ENCODE measurements around the gene LATS1. TPM values are rescaled to one million over a fixed set of nuclear protein-coding genes. Genes with fewer than 3 reads are reported as not detected.

Gene LATS1
- total and polyA plus RNA-seq, 2 of the 8 experiments (the other 6 are each of a cell fraction or from before 2014, with no cell fraction given), result 8.9 to 21.7 TPM

GRCh38 chr6:149608381-149608982 lies 109.4 kb downstream of the LATS1 start (continued):
- TF ChIP-seq CHD7 (IDR thresholded peaks at IDR 0.05; ENCODE audit: insufficient replicate concordance, low read length) (no peak), JUN (IDR thresholded peaks at IDR 0.05; ENCODE audit: low read depth, low read length) (no peak), SUZ12 (IDR thresholded peaks at IDR 0.05; ENCODE audit: low read length) (no peak), EZH2 (IDR thresholded peaks at IDR 0.05; ENCODE audit: low read depth, low read length, severe bottlenecking) (no peak), RNF2 (IDR thresholded peaks at IDR 0.05; ENCODE audit: borderline replicate concordance, low read depth, low read length, missing control alignments, poor library complexity, severe bottlenecking) (no peak), TAF1 (IDR thresholded peaks at IDR 0.05; ENCODE audit: low read depth, low read length) (no peak), SP2 (IDR thresholded peaks at IDR 0.05; ENCODE audit: low read length) (no peak), TAF7 (optimal IDR thresholded peaks at IDR 0.05; ENCODE audit: borderline replicate concordance, low read depth, low read length) (no peak), EGR1 (IDR thresholded peaks at IDR 0.05; ENCODE audit: borderline replicate concordance, low read depth, low read length) (no peak), BACH1 (IDR thresholded peaks at IDR 0.05; ENCODE audit: low read length) (no peak), POLR2A (IDR thresholded peaks at IDR 0.05; ENCODE audit: control extremely low read depth in 1 of 2, low read depth in 2 of 2, low read length in 2 of 2) (no peak)

All from H1 (cell line).